Occipital lobe (tissue), 2 donors: ENCODE measurements around the gene WAS. TPM values are rescaled to one million over a fixed set of nuclear protein-coding genes. Genes with fewer than 3 reads are reported as not detected.
"Not testable (repeated sequence)": the region's sequence is repeated elsewhere in the genome, so short reads cannot be mapped to it uniquely, and the experiment has no call there.

Experiments
- DNase-seq: peaks from one replicate; lab custom pipeline; 2025; lab: John Stamatoyannopoulos, UW
- total RNA-seq: library from RNA; depleted of rRNA; stranded (reverse); fragments of >200 nt; gene quantifications from one replicate; pipeline ENCODE4 v1.2.3, GENCODE V29; 2014

WAS gene
- 0.16 TPM for total RNA-seq

DNA sequence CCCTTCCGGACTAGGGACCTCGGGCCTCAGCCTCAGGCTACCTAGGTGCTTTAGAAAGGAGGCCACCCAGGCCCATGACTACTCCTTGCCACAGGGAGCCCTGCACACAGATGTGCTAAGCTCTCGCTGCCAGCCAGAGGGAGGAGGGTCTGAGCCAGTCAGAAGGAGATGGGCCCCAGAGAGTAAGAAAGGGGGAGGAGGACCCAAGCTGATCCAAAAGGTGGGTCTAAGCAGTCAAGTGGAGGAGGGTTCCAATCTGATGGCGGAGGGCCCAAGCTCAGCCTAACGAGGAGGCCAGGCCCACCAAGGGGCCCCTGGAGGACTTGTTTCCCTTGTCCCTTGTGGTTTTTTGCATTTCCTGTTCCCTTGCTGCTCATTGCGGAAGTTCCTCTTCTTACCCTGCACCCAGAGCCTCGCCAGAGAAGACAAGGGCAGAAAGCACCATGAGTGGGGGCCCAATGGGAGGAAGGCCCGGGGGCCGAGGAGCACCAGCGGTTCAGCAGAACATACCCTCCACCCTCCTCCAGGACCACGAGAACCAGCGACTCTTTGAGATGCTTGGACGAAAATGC lies at the start of gene WAS:
Gene WAS (plus strand): TSS at position 389 of the 572 bp plus-strand sequence. CDS start 55 bp downstream, at position 444.
- no peak for DNase-seq

DNA sequence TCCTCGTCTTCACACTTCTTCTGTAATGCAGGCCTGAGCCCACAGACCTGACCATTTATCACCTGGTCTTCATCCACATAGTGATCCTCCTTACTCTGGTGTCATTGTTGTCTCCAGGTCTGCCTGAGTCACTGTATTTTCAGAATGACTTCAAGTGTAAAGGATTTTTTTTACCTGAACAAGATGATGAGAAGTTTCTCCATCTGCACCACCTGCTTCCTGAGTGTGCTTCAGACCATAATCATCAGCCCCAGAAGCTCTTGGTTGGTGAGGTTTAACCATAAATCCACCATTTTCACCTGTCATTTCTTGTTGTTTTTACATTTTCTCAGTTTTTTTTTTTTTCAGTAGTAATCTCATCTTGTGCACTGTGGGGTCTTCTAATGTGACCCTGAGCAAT lies 47.3 kb upstream of the WAS start:
- no peak for DNase-seq

DNA sequence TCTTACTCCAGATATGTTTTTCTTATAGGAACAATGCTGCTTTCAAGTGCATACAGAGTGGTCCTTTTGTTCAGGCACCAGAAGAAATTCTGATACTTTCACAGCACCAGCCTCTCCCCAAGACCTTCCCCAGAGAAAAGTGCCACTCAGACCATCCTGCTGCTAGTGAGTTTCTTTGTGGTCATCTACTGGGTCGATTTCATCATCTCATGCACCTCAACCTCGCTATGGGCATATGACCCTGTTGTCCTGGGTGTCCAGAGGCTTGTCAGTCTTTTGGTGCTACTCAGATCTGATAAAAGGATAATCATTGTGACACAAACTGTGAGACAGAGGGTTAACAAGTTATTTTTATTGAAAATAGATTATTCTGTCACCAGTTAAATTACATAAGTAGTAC lies 46.8 kb upstream of the WAS start:
- no peak for DNase-seq

DNA sequence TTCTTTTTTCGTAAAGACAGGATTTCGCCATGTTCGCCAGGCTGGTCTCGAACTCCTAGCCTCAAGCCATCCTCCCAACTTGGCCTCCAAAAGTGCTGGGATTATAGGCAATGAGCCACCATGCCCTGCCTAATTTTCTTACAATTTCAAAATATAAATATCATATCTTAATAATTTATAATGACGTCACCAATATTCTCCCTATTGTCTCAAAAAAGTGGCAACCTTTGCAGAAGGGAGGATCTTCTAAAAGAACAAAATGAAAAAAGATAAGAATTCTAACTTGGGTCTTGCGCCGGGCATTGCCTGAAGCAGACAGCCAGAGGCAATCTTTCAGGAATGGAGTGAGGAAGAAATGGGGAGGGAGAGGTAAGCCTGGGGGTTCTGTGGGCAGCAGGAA lies 37.9 kb upstream of the WAS start:
- DNase-seq: no peak

DNA sequence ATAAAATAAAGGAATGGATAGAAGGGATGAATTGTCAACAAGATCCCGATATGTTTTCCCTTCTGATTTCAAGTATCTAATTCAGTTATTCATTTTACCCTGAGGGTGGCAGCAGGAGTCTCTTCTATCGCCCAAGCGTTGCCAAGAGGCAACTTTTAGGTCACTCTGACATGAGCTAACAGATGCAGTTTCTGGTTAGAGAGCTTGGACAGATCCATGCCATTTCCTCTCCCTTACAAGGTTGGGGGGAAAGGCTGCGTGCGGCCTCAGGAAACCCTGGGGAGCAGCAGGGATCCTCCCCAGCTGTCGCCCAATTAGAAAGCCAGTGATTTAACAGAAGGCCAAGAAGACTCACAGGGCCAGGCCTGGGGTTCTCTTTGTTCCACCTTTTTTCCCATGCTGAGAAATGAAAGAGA lies 35.3 kb upstream of the WAS start:
- DNase-seq: peak; percentile 0

DNA sequence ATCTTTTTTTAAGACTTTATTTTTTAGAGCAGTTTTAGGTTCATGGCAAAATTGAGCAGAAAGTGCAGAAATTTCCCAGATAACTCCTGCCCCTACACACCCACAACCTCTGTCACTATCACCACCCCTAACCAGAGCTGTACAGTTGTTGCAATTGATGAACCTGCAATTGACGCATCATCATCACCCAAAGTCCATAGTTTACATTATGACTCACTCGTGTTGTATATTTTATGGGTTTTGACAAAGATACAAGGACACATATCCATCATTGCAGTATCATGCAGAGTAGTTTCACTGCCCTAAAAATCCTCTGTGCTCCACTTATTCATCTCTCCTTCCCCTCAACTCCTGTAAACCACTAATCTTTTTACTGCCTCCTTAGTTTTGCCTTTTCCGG lies 34.5 kb upstream of the WAS start:
- DNase-seq: no peak

DNA sequence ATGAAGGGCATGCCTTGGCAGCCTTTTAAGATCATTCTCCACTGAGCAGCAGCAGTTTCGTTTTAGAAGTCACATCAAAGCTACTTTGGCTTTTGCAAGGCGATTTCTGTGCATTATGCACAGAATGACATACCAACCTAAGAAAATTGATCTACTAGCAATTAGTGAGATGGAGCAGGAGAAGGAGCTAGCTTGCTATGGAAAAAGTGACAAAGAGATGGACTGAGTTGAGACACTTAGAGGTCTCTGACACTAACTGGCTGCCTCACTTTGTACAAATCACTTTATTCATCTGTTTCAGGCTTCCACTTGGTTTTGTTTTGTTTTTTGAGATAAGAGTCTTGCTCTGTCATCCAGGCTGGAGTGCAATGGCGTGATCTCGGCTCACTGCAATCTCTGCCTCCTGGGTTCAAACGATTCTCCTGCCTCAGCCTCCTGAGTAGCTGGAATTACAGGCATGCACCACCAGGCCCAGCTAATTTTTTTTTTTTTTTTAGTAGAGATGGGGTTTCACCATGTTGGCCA lies 31.5 kb upstream of the WAS start:
- DNase-seq: not testable (repeated sequence)

DNA sequence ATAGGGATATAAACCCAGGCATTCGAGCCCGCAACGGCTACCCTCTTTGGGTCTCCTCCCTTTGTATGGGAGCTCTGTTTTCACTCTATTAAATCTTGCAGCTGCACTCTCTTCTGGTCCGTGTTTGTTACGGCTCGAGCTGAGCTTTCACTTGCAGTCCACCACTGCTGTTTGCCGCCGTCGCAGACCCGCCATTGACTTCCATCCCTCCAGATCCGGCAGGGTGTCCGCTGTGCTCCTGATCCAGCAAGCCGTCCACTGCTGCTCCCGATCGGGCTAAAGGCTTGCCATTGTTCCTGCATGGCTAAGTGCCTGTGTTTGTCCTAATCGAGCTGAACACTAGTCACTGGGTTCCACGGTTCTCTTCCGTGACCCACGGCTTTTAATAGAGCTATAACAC lies 28.9 kb upstream of the WAS start:
- DNase-seq: not testable (repeated sequence)

DNA sequence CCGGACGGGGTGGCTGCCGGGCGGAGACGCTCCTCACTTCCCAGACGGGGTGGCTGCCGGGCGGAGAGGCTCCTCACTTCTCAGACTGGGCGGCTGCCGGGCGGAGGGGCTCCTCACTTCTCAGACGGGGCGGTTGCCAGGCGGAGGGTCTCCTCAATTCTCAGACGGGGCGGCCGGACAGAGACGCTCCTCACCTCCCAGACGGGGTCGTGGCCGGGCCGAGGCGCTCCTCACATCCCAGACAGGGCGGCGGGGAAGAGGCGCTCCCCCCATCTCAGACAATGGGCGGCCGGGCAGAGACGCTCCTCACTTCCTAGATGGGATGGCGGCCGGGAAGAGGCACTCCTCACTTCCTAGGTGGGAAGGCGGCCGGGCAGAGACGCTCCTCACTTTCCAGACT lies 23.9 kb upstream of the WAS start:
- DNase-seq: not testable (repeated sequence)

DNA sequence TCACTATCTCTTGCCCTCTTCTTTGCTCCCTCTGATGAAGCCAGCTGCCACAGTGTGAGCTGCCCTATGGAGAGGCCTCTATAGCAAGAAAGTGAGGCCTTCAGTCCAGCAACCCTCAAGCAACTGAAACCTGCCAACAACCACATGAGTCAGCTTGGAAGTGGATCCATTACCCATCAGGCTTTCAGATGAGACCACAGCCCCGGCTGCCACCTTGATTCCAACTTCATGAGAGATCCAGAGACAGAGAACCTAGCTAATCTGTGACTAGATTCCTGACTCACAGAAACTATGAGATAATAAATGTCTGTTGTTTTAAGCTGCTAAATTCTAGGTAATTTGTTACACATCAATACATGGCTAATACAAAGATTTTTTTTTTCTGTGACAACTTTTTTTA lies 20.4 kb upstream of the WAS start:
- DNase-seq: no peak

DNA sequence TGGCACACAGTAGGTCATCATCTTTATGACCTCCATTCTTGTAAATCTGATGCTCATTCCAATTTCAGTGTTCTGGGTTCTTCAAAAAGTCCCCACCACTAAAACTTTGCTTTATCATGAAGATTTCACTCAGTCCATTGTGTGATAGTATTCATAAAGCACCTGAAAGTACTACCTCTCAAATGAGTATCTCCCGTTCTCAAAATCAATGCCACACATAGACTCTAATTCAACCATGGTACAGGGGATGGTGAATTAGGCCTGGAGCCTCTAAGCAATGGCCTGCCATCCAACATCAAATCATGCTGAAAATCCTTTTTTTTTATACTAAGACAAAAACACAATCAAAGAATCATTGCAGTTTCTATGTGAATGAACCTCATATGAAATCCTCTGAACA lies 19.4 kb upstream of the WAS start:
- DNase-seq: no peak

DNA sequence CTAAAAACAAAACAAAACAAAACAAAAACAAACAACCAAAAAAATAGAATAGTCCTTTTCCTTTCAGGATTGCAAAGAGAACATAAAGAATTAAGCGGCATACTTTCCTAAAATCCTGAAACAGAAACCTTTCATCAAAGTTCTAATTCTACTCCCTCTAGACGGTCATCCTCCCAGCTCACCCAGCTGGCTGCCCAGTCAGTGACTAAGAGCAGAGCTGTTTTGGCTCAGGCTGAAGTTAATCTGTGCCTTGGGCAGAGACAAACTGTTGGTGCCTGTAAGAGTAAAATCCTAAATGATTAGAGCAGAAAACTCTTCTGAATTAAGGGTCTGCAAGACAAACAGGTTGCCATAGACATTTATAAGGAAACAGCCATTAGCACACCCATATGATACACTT lies 17.6 kb upstream of the WAS start:
- DNase-seq: no peak

DNA sequence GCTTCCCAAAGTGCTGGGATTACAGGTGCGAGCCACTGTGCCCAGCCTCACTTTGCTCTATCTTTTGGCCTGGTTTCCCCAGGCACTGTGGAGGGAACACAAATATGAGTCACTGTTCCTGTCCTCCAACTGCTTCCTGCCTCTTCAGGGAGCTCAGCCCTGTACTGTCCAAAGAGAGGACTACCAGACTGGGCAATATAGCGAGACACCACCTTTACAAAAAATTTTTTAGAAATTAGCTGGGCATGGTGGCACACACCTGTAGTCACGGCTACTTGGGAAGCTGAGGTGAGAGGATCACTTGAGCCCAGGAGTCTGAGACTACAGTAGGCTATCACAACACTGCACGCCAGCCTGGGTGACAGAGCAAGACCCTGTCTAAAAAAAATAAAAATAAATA lies 16.9 kb upstream of the WAS start:
- DNase-seq: no peak

DNA sequence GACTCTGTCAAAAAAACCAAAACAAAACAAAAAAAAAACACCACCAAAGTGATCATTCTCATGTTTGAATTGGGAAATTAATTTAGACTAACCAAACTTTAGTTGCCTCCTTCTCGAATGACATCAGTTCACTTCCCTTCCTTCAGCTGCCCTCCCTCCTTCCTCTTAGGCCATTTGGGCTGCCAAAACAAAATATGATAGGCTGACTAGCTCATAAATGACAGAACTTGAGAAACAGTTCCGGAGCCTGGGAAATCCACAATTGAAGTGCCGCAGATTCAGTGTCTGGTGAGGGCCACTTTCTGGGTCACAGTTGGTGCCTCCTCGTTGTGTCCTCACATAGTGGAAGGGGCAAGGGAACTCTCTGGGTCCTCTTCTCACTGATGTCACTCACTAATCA lies 16.1 kb upstream of the WAS start:
- DNase-seq: no peak

DNA sequence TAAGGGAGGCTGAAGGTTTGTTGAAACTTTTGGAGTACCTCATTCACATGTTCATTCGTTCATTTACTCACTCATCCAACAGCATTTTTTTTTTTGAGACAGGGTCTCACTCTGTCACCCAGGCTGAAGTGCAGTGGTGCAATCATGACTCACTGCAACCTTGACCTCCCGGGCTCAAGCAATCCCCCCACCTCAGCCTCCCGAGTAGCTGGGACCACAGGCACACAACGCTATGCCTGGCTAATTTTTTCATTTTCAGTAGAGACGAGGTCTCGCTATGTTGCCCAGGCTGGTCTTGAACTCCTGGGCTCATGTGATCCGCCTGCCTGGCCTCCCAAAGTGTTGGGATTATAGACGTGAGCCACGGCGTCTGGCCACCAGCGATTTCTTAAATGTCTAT lies 15.4 kb upstream of the WAS start:
- not testable (repeated sequence) for DNase-seq

DNA sequence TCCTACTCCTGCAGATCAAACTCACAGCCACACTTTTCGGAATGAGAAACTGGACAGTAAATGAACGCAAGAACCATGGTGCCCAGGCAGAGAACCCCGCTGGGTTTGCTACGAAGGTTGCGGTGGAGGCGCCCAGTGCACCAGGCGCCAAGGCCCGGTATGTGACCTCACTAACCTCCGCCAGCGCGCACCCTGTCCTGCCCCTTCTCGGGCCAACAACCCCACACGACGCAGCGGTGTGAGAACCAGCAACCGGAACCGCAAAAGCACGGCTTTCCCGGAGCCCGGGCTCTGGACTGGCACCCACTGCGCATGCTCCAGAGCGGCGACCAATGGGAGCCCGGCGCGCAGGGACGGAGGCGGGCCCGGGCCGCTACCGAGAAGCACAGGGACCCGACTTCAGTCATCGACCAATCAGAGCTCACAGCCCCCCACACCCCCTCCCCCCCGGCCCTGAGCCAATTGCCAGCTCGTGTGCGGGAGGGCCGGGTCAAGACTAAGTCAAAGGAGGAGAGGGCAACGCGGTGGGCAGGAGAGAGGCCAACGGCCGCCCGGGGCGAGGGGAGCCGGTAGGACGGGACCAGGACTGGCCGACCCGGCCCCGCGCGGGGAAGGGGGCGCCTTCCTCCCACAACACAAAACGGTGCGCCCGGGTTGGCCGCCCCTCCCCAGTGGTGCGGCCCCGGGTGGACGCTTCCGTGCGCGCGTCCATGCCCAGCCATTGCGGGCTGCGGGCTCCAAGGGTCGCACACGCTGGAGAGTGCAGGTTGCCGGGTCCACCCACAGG lies 7.3 kb upstream of the WAS start:
- peak; percentile 85 for DNase-seq

DNA sequence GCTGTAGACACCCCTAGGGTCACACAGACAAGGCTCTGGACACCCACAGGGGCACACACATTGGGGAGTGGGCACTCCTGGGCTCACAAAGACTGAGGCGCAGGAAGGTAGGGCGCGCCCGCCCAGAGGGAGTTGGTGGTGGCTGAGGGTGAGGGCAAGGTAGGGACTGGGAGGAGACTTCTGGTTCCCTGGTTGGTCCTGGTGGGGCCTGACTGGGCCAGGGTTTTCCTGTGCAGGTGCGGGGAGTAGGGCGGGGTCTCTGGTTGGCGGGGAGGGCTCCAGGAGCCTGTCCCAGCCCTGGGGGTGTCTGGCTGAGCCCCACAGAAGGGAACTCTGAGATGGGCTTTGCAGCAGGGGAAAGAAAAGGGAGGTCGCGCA lies 6.7 kb upstream of the WAS start:
- no peak for DNase-seq

DNA sequence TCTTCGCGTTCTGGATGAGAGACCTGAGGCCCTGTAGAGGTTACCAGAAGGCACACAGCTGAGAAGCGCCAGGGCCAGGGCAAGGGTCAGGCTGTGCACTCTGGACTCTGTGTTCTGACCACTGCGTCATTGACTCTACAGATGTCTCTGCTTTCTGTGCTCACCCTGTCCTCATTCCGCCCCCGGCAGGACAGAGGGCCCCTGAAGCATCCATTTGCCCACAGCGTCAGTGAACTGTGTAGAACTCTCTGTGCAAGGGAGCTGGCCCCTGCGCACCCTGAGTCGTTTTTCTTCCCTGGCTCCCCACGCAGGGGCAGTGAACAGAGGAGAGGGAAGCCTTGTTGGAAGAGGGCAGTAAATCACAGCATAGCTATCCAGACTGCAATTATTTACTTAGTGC lies 6.1 kb upstream of the WAS start:
- no peak for DNase-seq

DNA sequence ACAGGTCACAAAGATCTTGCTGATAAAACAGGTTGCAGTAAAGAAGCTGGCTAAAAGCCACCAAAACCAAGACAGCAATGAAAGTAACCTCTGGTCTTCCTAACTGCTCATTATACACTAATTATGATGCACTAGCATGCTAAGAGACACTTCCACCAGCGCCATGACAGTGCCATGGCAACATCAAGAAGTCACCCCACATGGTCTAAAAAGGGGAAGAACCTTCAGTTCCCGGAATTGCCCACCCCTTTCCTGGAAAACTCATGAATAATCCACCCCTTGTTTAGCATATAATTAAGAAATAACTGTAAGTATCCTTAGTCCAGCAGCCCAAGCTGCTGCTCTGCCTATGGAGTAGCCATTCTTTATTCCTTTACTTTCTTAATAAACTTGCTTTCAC lies 3.1 kb upstream of the WAS start:
- DNase-seq: not testable (repeated sequence)

DNA sequence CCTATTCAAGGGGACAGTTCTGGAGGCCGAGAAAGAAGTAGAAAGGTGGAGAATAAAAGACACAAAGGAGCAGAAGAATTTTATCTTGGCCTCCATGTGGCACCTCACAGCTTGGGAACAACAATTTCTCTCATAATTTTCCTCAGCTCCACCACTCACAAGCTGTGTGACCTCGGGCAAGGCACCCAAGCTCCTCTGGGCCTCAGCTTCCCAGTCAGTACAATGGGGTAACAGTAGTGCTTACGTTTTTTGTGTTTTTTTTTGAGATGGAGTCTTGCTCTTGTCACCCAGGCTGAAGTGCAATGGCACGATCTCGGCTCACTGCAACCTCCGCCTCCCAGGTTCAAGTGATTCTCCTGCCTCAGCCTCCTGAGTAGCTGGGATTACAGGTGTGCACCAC lies 2.7 kb upstream of the WAS start:
- DNase-seq: not testable (repeated sequence)

DNA sequence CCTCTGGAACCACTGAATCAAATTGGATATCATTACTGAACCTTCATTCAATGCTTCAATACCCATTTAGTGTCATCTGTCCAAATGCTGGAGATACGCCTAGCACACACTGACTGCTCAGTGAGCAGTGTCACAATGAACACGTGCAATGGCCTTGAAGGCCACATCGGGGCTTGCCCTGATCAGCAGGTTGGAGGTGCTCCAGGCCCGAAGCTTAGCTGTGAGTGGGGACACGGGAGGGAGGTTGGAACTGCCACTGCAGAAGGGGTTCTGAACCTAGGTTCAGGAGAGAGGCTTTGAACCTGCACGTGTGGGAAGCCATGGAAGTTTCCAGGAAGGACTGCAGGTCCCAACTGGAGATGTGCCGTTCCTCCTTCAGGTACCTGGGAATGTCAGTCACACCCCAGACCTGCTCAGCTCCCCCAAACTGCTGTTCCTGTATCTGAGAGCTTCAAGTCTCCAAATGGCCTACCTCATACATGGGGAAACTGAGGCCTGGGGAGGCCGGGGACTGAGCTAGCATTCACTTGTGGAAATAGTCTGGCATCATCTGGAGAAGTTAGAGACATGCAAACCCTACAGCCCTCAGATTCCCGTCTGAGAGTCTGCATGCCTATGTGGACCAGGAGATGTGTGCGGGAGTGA lies 1.9 kb upstream of the WAS start:
- no peak for DNase-seq

DNA sequence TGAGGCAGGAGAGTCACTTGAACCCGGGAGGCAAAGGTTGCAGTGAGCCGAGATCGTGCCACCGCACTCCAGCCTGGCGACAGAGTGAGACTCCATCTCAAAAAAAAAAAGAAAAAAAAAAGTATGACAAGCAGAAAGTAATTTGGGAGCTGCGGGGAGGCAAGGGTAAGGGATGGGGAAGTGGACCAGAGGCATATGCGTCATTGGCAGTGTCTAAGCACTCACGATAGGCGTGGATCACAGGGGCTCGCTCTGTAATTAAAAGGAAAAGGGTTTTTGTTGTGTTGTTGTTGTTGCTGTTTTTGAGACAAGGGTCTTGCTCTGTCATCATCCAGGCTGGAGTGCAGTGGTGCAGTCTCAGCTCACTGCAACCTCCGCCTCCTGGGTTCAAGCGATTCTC lies 804 bp upstream of the WAS start:
- not testable (repeated sequence) for DNase-seq

DNA sequence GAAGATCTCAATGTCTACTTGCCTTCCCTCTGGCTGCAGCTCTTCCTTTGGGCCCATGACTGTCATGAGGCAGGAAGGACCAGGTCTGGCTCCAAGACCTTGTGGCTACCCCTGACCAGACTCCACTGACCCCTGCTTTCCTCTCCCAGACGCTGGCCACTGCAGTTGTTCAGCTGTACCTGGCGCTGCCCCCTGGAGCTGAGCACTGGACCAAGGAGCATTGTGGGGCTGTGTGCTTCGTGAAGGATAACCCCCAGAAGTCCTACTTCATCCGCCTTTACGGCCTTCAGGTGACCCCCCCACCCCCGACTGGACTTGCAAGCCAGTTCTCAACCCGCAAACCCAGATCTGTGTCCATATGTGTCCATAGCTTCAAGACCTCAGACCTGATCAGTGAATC lies 535 bp downstream of the WAS start:
- DNase-seq: no peak
